Loucy (cell line): ENCODE data around the gene NPIPB8.
"Not testable (repeated sequence)": the region's sequence is repeated elsewhere in the genome, so short reads cannot be mapped to it uniquely, and the experiment has no call there.

ENCODE experiments used
- H2AFZ ChIP-seq: fragments of 200-600 bp; sonication (generic); 2 replicates; pipeline ENCODE4 v1.6.0; 2016; ENCODE audit warnings: antibody characterized with exemption, mild to moderate bottlenecking, low read length, moderate library complexity
- H3F3A ChIP-seq: fragments of 200-600 bp; 2 replicates; pipeline ENCODE4 v1.6.0; 2016; ENCODE audit warnings: antibody characterized with exemption, low read depth, mild to moderate bottlenecking
- H3K27me3 ChIP-seq: fragments of 200-600 bp; sonication (generic); 2 replicates; pipeline ENCODE4 v1.6.1; 2014; ENCODE audit warnings: low read length, mild to moderate bottlenecking; ENCODE audit not compliant: insufficient read depth, poor library complexity, severe bottlenecking
- H3K36me3 ChIP-seq: fragments of 200-600 bp; sonication (generic); 2 replicates; pipeline ENCODE4 v1.6.1; 2016; ENCODE audit warnings: low read length; ENCODE audit not compliant: insufficient read depth
- H3K4me1 ChIP-seq: fragments of 200-600 bp; sonication (generic); 2 replicates; pipeline ENCODE4 v1.5.1; 2014; ENCODE audit warnings: low read length, mild to moderate bottlenecking; ENCODE audit not compliant: insufficient read depth, poor library complexity, severe bottlenecking
- H3K4me2 ChIP-seq: fragments of 200-600 bp; sonication (generic); 2 replicates; pipeline ENCODE4 v1.6.0; 2014; ENCODE audit warnings: antibody characterized with exemption, low read length, low read depth, mild to moderate bottlenecking; ENCODE audit not compliant: poor library complexity, severe bottlenecking
- H3K4me3 ChIP-seq: fragments of 200-600 bp; sonication (generic); 2 replicates; pipeline ENCODE4 v1.5.1; 2014; ENCODE audit warnings: low read length, mild to moderate bottlenecking, mixed read lengths; ENCODE audit not compliant: poor library complexity, severe bottlenecking
- H3K79me2 ChIP-seq: fragments of 200-600 bp; sonication (generic); 2 replicates; pipeline ENCODE4 v1.6.1; 2014; ENCODE audit warnings: low read length; ENCODE audit not compliant: insufficient read depth
- H3K9ac ChIP-seq: fragments of 200-600 bp; sonication (generic); 2 replicates; pipeline ENCODE4 v1.6.0; 2014; ENCODE audit warnings: mild to moderate bottlenecking, low read depth, low read length, moderate library complexity; ENCODE audit not compliant: poor library complexity, severe bottlenecking
- H3K9me2 ChIP-seq: fragments of 200-600 bp; sonication (generic); replicated peaks from 2 replicates; pipeline ENCODE4 v1.6.1; 2016; ENCODE audit warnings: low read depth, low read length, mixed read lengths
- H3K9me3 ChIP-seq: fragments of 200-600 bp; sonication (generic); 2 replicates; pipeline ENCODE4 v1.6.1; 2014; ENCODE audit warnings: mild to moderate bottlenecking, antibody characterized with exemption, low read length, low read depth; ENCODE audit not compliant: insufficient read depth
- H4K20me1 ChIP-seq: fragments of 200-600 bp; sonication (generic); 2 replicates; pipeline ENCODE4 v1.6.0; 2014; ENCODE audit warnings: antibody characterized with exemption, low read length, mild to moderate bottlenecking; ENCODE audit not compliant: insufficient read depth, poor library complexity, severe bottlenecking
- EZH2phosphoT487 ChIP-seq: fragments of 200-600 bp; IDR thresholded peaks from 2 replicates; pipeline ENCODE4 v1.6.1; 2018; ENCODE audit warnings: antibody characterized with exemption, mild to moderate bottlenecking, moderate library complexity, borderline replicate concordance
- TF ChIP-seq, protein P1 (sequence below): fragments of 200-600 bp; sonication (generic); conservative IDR thresholded peaks from 2 replicates; pipeline ENCODE4 v1.5.1; 2014; ENCODE audit warnings: mild to moderate bottlenecking, antibody characterized with exemption, low read length

NPIPB8 gene

DNA sequence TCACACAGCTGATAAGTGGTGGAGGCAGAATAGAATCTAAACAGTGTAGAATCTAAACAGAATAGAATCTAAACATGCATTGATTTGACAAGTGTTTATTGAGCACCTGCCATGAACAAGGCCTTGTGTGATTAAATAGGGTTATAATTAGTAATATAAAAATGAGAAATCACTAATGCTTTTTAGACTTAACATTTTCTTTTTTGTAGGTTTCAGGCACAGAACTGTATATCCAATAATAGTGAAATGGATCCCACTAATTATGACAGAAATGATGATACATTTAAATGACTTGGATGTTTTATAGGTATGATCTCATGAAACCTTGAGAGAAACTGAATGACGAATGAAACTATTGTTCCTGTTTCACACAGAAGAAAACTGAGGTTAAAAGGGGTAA lies at the start of gene NPIPB8:
TSS of gene NPIPB8 (plus strand) at position 301 of the 400 bp plus-strand sequence. CDS start 296 bp downstream, outside the sequence.
- not testable (repeated sequence) for H3K9me2 ChIP-seq, H3K4me1 ChIP-seq, H3K9me3 ChIP-seq, H4K20me1 ChIP-seq, H3K36me3 ChIP-seq, H3K9ac ChIP-seq, H2AFZ ChIP-seq, H3K79me2 ChIP-seq, H3K4me3 ChIP-seq, H3K4me2 ChIP-seq, H3F3A ChIP-seq, H3K27me3 ChIP-seq

DNA sequence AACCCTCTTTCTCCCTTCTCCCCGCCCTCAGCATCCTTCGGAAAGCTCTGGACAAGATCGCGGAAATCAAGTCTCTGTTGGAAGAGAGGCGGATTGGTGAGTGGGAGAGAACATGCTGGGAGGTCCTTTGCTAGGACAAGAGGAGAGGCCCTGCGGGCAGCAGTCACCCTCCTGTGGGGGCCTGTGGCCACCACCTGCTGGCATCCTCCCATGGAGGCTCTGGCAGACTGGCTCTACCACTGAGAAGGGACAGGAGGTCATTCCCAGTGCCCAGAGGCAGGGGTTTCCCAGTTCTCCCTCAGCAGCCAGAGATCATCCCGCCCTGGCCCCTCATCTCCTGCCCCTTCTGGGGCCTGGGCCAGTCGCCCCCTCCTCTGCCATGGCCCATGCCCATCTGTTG lies 48.8 kb upstream of the NPIPB8 start:
- Histone ChIP-seq H3F3A (no peaks in the 10 kb centered on the region), H3K4me3 (no peak overlapping the region), H3K9me2 (no peaks in the 10 kb centered on the region), H3K4me1 (no peaks in the 10 kb centered on the region), H4K20me1 (no peaks in the 10 kb centered on the region), H3K36me3 (peaks cover 65% of the 10 kb centered on the region; the same call in 1 of the 2 replicates), H3K27me3 (no peaks in the 10 kb centered on the region), H3K9me3 (no peaks in the 10 kb centered on the region), H3K4me2 (no peak overlapping the region), H3K79me2 (no peaks in the 10 kb centered on the region), H3K9ac (no peak overlapping the region), H2AFZ (no peak overlapping the region)
- TF ChIP-seq, protein P1, sequence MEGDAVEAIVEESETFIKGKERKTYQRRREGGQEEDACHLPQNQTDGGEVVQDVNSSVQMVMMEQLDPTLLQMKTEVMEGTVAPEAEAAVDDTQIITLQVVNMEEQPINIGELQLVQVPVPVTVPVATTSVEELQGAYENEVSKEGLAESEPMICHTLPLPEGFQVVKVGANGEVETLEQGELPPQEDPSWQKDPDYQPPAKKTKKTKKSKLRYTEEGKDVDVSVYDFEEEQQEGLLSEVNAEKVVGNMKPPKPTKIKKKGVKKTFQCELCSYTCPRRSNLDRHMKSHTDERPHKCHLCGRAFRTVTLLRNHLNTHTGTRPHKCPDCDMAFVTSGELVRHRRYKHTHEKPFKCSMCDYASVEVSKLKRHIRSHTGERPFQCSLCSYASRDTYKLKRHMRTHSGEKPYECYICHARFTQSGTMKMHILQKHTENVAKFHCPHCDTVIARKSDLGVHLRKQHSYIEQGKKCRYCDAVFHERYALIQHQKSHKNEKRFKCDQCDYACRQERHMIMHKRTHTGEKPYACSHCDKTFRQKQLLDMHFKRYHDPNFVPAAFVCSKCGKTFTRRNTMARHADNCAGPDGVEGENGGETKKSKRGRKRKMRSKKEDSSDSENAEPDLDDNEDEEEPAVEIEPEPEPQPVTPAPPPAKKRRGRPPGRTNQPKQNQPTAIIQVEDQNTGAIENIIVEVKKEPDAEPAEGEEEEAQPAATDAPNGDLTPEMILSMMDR, result no peak
- TF ChIP-seq EZH2phosphoT487, result no peak

DNA sequence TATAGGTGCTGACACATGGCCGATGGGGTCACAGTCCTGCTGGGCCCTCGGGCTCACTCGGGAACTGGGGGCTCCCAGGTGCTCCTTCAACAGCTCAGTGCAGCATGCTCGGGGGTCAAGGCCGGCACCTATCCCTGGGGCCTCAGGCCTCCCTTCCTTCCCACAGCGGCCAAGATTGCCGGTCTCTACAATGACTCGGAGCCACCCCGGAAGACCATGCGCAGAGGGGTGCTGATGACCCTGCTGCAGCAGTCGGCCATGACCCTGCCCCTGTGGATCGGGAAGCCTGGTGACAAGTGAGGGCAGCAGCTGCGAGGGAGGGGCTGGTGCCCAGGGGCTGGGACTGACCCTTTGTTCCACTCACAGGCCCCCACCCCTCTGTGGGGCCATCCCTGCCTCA lies 47.9 kb upstream of the NPIPB8 start:
- H3F3A ChIP-seq, result no peaks in the 10 kb centered on the region
- H3K4me3 ChIP-seq, result no peak overlapping the region
- H3K9ac ChIP-seq, result no peak overlapping the region
- no peak overlapping the region for H2AFZ ChIP-seq
- no peak overlapping the region for H3K4me2 ChIP-seq
- no peaks in the 10 kb centered on the region for H3K79me2 ChIP-seq
- H3K9me2 ChIP-seq, result no peaks in the 10 kb centered on the region
- no peaks in the 10 kb centered on the region for H4K20me1 ChIP-seq
- H3K9me3 ChIP-seq, result no peaks in the 10 kb centered on the region
- peaks cover 65% of the 10 kb centered on the region; the same call in 1 of the 2 replicates for H3K36me3 ChIP-seq
- TF ChIP-seq, protein P1, result no peak
- no peak for TF ChIP-seq EZH2phosphoT487
- no peaks in the 10 kb centered on the region for H3K4me1 ChIP-seq
- H3K27me3 ChIP-seq, result no peaks in the 10 kb centered on the region
